ENCODE data around the gene NEK6.
"Not testable (repeated sequence)": the region's sequence is repeated elsewhere in the genome, so short reads cannot be mapped to it uniquely, and the experiment has no call there.

NEK6 gene

DNA sequence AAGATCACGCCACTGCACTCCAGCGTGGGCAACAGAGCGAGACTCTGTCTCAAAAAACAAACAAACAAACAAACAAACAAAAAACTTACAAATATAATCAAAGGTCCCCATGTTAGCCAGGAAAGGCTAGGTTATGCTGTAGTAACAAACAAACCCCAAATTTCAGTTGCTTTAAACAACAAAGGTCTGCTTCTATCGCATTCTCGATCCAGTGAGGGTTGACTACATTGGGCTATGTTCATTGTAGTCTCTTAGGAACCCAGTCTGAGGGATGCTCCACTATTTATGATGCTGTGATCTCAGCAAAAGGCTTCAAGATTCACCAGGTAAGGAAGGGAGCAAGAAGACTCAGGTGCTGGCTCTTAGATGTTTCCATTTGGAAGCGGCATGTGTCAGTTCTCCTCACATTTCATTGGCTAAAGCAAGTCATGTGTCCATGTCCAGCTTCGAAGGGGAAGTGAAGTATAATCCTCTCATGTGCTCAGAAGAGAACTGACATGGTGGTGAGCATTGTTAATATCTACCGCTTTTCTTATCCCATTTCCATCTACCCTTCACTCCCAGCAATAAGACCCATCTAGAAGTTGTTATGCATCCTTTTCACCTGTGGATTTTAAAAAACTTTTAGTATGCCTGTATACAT is 26.5 kb upstream of the NEK6 start:
- DNase-seq: no peak

DNA sequence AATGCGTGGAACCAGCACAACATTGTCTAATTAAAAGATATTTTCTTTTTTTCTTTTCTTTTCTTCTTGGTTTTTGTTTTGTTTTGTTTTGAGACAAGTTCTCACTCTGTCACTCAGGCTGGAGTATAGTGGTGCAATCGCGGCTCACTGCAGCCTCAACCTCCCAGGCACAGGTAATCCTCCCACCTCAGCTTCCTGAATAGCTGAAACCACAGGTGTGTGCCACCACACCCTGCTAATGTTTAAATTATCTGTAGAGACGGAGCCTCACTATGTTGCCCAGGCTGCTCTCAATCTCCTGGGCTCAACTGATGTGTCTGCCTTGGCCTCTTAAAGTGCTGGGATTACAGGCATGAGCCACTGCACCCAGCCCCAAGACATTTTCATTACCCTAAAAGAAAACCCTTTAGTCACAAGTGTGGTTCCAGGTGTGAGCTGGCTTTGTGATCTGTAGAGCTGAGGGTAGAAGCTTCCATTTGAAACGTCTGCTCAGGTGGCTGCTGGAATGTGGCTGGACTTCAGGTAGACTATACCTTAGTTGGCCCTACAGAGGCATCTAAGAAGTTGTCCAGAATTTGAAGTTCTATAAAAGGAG is 19.1 kb upstream of the NEK6 start:
- no peak for DNase-seq

DNA sequence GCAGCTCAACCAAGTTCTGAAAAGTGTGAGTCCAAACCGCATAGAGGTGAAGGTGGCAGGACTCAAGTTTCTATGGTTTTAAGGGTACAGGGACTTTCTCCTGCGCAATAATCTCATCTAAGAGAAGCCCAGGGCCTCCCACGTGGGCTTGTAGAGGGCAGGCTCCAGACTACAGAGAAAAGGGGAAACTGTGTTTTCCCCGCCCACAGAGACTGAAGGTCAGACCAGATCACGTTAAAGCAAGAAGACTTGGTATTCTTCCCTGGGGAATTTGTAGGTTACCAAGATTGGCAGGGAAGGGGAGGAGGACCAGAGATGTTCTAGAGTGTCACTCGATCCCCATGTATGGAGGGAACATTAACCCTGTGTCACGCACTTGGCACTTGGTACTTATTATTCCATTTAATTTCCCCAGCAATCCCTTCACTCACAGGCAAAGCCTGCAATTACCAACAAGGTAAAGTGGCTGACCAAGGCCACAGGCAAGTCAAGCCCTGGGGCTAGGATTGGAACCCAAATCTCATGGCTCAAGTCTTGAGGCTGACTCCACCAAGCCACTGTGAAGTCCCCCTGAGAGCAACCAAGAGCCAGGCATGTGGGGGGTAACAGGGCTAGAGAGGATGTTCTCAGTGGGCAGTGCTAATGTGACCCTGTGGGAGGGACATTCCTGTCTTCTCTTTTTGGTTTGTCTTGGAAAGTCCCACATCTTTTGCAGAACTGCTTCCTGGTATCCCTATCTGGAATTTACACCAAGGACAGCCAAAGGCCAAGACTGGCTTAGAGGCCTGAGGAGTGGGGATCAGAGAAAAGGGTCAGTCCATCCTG is 18.3 kb upstream of the NEK6 start:
- no peak for DNase-seq

DNA sequence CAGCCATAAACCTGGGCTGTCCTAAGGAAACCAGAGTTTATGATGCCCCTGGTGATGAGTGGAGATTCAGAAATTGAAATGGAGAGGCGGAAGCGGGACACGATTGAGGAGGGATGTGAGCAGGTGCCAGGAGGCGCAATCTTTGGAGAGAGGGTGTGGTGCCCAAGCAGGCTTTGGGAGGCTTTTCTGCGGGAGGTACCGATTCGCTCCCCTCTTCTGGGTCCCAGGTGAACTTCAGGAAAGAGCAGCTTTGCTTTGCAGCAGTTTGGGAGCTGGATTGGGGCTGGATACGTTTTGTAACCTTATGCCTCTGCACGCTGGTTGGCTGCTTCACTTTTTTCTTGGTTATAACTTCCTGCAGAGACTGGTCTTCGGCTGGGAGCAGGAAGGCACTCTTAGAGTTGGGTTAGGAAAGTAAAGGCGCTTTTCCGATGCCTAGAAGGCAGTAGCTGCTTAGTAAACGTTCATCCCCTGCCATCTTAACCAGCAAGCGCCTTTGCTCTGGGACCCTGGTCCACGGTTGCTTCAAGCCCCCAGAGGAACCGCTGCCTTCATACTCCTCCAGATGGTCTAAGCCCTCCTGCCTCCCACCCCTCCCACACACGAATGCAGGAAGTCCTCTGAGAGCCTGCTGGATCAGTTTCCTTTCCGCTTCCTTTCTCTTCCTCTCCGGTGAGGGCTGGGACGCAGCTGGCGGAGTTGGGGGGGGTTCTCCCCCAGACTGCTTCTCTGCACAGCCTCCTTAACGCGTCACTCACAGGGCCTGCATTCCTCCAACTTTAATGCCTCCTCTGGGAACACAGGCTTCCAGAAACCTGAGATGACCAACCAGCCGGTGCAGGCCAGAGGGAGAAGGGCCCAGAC is 15.2 kb upstream of the NEK6 start:
- no peak for DNase-seq

DNA sequence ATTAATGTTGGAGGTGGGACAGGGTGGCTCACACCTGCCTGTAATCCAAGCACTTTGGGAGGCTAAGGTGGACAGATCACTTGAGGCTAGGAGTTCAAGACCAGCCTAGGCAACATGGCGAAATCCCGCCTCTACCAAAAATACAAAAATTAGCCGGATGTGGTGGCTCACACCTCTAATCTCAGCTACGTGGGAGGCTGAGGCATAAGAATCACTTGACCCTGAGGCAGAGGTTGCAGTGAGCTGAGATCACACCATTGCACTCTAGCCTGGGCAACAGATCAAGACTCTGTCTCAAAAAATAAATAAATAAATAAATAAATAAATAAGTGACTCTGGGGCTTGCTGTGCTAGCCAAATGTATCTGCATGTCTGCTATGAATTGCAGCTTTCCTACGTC is 10.4 kb upstream of the NEK6 start:
- DNase-seq: not testable (repeated sequence)

DNA sequence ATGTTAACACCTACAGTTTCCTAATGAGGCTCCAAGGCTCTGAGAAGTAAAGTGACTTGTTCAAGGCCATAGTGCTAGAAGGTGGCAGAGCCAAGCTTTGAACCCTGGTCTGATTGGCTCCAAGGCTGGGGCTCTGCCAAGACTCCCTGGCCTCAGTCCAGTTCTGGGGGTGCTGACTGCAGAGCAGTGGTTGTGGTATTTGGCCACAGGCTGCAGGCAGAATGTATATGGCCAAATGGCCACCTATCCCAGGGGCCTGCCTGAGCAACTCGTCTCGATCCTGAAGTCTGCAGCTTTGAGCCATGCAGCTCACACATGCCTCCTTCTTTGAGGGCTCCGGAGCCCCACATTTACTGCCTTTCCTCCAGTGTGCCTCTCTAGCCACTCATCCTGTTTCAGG is 9.7 kb upstream of the NEK6 start:
- DNase-seq: no peak

DNA sequence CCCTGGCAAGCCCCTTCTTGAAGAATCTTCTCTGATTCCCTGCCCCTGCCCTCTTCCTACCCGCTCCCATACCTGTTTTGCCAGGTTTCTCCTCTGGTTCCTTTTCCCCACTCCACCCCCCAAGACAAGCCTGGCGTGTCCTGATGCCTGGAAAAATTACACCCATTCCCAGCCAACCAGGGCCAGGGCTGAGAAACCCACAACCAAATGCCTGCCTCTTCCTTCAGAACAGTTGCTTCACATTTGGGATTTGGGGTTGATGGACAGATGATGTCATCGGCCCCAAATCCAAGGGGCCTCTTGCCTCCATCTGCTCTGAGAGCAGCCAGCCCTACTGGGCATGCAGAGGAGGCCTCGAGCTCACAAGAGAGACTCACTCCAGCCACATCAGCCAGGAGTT is 8.8 kb upstream of the NEK6 start:
- DNase-seq: no peak

DNA sequence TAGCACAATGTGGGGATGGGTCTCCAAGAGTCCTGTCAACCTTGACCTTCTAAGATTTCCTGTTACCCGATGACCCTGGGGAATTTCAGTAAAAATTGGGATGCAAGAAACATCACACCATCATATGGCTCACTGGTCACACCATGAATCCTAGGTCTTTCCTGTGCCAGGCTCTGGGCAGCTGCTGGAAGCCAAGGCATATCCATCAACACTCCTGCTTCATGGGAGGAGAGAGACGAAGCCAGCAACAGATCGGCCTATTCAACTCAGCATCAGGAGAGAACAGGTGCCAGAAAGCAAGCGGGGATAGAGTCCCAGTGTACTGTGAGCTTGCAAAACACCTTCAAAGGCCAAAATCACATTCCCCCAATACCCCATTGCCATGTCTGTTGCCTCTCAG is 6.5 kb upstream of the NEK6 start:
- DNase-seq: no peak

DNA sequence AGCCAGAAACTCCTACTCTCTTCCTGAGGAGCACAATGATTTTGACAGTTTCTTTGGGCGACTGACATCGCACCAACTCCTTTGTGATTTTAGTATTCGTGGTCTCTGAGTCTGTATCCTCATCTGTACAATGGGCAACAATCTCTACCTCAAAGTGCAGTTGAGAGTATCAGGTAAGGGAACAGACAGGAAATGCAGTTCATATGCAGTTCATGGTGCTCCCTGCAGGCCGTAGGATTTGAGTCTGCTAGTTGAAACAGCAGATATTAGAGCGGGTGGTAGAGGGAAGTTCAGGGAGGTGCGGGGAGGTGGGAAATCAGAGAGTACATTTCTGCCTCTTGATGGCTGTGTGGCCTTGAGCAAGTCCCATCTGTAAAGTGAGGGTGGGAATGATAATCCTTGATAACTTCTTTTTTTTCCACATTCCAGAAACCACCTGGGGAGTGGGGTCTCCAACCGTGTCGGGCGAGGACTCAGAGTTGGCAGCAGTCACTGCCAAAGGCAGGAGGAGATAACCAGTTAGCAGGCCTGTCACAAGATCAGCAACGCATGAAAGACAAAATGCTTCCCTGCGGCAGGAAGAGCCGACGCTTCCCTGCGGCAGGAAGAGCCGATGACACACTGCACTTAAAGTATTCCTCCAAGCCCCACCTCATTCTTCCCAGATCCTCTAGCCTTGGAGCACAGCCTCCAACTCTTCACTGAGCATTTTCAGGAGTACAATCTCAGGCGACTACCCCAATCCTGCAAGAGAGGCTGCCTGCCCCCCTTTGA is 6.0 kb upstream of the NEK6 start:
- DNase-seq: no peak

DNA sequence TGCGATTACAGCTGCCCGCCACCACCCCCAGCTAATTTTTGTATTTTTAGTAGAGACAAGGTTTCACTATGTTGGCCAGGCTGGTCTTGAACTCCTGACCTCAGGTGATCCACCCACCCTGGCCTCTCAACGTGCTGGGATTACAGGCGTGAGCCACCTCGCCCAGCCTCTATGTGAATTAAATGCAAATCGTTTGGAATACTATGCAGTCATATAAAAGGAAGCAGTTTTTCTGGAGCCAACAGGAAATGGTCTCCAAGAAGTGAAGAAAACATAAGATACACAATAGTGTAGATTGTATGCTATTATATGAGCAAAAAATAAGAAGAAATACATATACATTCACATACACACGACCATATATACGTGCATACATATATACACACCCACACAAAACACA is 4.9 kb upstream of the NEK6 start:
- DNase-seq: not testable (repeated sequence)

DNA sequence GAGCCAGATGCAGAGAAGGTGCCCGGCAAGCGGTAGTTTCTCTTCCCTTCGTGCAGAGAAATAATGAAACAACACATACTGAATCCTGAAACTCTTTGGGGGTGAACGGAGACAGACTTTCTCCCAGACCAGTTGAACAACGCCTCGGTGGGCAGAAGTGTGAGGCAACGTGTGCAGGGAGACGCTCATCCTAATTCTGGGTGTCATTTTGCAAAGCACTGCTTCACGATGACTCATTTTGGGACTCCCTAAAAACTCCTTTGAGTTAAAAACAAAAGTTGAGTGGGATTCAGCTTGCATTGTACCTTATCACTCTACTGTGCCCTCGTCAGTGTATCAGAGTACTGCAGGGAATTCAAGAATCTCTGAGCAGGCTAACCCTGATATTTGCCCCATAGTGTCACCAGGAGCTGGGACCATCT is 3.5 kb upstream of the NEK6 start:
- no peak for DNase-seq

DNA sequence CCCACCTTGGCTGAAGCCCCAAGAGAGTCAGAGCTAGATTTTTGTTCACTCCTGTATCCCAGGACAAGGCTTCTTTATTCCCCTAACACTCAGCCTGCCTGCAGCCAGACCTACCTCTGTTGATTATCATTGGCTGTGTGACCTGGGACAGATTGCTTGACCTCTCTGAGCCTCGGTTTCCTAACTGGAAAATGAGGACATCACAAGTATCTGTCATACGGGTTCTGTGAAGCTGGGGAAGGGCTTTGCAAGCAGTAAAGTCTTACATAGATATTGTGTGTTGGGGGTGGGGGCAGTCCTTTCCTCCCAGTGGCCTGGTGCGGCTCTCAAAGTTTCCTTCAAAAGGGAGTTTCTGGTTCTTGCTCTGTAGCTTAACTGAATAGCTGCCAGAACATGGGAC is 2.5 kb upstream of the NEK6 start:
- DNase-seq: no peak

DNA sequence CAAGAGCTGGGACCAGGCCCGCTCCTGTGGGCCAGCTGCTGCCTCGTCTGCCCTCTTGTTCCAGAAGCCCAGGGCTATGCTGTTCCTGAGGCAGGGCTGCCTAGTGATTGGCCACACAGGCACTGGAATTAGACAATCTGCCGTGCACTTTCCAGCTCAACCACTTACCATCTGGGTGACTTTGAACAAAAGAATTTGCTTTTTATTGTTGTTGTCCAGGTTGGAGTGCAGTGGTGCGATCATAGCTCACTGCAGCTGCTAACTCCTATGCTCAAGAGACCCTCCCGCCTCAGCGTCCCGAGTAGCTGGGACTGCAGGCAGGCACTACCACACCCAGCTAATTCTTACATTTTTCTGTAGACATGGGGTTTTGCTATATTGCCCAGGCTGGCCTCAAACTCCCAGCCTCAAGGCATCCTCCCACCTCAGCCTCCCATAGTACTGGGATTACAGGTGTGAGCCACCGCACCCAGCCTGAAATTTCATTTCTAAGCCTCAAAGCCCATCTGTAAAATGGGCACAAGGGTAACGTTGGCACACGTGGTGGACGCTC is 1.2 kb upstream of the NEK6 start:
- DNase-seq: no peak

DNA sequence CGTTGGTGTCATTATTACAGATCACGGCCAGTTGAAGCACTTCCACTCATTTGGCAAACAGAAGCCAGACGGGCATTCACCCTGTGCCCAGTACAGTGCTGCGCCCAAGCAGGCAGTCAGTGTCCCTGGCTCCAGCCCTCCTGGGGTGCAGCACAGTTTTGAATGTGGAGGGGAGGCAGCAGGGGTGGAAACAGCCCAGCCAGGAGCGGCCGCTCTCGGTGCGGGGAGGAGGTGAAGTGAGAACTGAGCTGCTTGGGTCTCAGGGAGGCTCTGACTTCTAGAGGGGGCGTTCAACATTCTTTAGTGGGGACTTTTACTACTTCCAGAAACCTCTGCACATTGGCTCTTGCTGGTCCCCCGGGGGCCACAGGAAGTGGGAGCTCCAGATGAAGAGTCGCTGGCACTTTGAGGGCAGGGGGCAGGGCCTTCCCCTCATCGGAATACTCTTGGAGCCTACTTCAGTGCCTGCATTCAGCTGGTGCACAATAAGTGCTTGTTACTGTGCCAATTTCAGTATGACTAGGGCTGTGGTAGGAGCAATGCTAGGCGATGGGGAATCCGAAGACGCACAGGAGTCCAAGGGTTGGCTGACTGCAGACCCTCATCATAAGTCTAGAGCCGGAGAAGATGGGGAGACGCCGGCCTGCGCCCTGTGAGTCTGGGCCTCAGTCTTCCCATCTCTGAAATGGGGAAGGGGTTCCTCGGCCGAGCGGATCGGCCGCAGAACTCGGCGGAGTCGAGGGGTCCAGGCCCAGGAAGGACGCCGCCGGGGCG is 492 bp upstream of the NEK6 start:
- no peak for DNase-seq

DNA sequence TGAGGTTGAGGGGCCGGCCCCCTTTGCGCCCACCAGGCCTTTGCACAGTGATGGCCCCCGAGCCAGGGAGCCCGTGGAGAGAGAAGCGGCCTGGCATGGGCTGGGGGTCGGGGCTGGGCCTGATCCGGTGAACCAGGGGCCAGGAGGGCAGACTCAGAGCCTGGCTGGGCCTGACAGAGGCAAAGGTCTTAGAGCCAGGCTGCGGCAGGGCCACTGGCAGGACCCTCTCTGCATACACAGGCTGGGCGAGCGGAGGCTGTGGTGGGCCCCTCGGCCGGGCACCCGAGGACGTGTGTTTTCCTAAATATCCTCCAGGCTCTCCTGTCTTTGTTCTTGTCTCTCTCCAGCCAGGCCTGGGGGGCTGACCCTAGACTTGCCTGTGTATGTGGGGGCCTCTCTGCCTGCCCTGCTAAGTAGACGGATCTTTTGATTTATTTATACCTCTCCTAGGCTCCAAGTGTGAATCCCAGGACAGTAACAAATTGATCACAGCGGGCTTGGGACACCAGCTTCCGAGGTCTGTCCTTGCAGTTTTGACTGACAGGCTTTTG is 933 bp downstream of the NEK6 start:
- DNase-seq: no peak

DNA sequence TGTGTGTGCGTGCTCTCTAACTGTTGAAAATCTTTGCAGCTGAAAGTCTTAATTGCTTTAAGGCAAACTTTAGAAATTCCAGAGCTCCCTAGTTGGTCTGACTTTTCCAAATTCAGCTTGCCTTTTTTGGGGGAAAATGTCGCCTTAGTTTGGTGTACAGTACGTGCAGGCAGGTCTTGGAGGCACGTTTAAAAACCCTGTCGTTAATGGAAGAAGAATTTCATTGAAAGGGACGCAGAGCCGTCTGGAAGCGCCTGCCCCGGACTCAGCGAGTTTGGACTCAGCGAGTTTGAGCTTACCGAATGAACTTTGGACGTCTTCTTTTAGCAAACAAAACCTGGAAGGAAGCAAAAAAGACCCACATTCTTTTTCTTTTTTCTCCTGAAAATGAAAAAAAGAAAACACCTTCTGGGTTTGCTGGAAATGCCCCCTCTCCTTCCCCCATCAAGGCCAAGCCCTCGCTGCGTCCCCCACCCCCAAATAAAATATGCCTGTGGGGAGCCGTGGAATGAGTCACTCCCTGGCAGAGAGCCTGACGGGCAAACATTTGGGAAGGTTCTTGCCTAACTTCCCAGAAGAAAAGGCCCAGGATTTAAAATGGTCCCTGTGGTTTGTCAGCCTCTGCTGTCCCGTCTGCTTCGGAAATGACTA is 1.5 kb downstream of the NEK6 start:
- DNase-seq: no peak

DNA sequence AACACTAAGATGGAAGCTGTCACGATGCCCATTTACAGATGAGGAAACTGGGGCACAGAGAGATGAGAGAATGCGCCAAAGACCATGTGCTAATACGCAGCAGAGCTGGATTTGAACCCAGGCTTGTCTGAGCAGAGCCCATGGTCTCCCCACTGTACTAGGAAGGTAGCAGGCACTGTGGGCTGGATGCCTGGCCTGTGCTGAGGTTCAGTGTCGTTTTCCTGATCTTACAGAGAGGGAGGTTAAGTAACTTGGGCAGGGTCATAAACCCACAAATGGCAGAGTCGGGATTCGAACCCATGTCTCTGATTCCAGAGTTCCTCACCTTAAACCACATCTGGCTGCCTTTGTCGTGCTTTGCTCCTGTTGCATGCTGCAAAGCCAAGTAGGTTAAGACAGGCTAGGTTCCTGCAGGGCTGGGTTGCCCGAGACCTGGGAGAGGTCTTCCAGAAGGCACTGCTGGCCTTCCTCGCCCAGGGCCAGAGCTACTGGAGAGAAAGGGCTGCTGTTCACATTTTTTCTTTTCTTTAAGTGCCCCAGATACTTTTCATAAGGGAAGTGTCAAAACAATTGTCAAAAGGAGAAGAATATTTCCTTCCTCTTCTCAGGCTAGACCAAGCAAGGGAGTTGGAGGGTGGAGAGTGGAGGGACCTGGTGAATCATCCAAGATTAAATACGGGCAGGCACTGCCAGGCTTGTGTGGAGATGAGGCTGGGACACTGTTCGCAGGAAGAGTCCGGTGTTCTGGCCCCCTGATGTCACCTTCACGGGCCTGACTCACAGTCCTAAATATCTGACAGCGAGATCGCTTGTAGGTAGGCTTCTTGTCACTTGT is 3.2 kb downstream of the NEK6 start:
- no peak for DNase-seq

DNA sequence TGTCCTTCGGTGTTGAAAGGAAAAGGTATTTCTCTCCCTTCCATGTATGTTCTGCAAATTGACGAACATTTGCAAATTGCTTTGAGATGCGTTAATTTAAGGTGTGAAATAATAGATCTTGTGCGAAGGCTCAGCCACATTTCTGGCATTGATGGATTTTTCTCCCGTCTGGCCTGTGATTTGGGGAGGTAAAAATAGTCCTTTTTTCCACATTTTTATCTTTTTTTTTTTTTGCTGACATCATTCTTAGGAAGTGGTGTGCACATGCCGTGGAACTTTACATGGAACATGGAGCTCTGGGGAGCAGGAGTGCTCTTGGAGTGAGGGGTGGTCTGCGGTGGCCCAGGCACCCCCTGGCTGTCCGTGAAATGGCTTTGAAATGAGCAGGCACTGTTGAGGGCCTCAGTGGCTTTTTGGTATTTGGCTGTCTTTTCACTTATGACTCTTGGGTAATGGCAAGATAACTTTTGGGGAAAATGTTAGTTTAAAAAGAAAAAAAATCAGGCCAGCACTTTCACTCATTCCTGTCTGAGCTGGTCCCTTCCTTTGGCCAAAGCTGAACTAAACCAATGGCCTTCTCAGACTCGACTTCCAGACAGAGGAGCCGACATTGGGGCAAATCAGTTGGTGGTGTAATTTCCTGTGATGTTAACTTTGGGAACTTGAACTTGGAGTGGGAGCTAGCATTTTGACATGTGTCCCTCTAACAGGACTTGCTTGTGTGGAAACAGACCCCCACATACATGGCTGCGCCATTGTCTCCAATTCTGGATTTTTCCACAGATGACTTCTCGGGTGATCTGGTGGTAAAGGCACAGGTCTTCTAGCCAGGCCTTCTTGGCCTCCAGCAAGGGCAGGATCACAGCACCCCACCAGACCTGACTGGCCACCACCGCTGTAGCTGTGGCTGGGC is 4.2 kb downstream of the NEK6 start:
- DNase-seq: no peak

DNA sequence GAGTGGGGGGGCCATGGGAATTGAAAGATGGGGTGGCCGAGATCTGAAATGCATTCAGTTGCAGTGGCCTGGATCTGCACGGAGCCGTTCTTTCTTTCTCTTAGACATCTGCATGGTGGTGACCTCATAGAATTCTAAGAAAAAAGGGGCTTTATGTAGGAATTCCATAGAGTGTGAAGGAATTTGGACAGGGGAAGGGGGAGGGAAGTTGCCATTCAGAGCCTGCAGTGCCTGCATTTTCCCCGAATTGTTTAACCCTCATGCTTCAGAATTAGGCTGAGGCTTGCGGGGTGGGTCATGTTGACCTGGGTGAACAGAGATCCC is 4.9 kb downstream of the NEK6 start:
- DNase-seq: no peak
